GM23338 (cell line): ENCODE results near the gene CDH23. TPM values are rescaled to one million over a fixed set of nuclear protein-coding genes. Genes with fewer than 3 reads are reported as not detected.

Source experiments
- ATAC-seq: fragments of 200-7000 bp; cut with Tn5 transposase; 3 replicates; pipeline ENCODE4 v1.9.1; 2020
- DNase-seq: peaks from one replicate; pipeline ENCODE4 v3.0.0-alpha.2; 2015; ENCODE audit warnings: low spot score
- H2AFZ ChIP-seq: fragments of 200-600 bp; sonication (generic); 2 replicates; pipeline ENCODE4 v1.8.0; 2016; ENCODE audit warnings: antibody characterized with exemption, mild to moderate bottlenecking, moderate library complexity
- H3F3A ChIP-seq: fragments of 200-600 bp; sonication (generic); replicated peaks from 2 replicates; pipeline ENCODE4 v1.8.0; 2017; ENCODE audit warnings: antibody characterized with exemption, mixed run types, low read depth
- H3K27ac ChIP-seq: fragments of 200-600 bp; sonication (generic); 2 replicates; pipeline ENCODE4 v1.6.1; 2016; ENCODE audit warnings: low read depth
- H3K27me3 ChIP-seq: fragments of 200-600 bp; sonication (generic); 2 replicates; pipeline ENCODE4 v1.8.0; 2016; ENCODE audit warnings: mild to moderate bottlenecking, mixed run types, moderate library complexity; ENCODE audit not compliant: insufficient read depth
- H3K36me3 ChIP-seq: fragments of 200-600 bp; sonication (generic); 2 replicates; pipeline ENCODE4 v1.8.0; 2016; ENCODE audit warnings: mild to moderate bottlenecking; ENCODE audit not compliant: insufficient read depth
- H3K4me1 ChIP-seq: fragments of 200-600 bp; sonication (generic); 2 replicates; pipeline ENCODE4 v1.8.0; 2016; ENCODE audit warnings: mild to moderate bottlenecking, moderate library complexity; ENCODE audit not compliant: insufficient read depth
- H3K4me2 ChIP-seq: fragments of 200-600 bp; sonication (generic); 2 replicates; pipeline ENCODE4 v1.7.1; 2017; ENCODE audit warnings: mixed run types
- H3K4me3 ChIP-seq: fragments of 200-600 bp; sonication (generic); 2 replicates; pipeline ENCODE4 v1.6.1; 2016; ENCODE audit warnings: mixed run types
- H3K79me2 ChIP-seq: fragments of 200-600 bp; sonication (generic); replicated peaks from 2 replicates; pipeline ENCODE4 v1.8.0; 2017; ENCODE audit warnings: mild to moderate bottlenecking; ENCODE audit not compliant: insufficient read depth
- H3K9me2 ChIP-seq: fragments of 200-600 bp; sonication (generic); 2 replicates; pipeline ENCODE4 v1.8.0; 2017; ENCODE audit not compliant: insufficient read depth
- H4K20me1 ChIP-seq: fragments of 200-600 bp; sonication (generic); replicated peaks from 2 replicates; pipeline ENCODE4 v1.8.0; 2017; ENCODE audit warnings: mild to moderate bottlenecking; ENCODE audit not compliant: insufficient read depth
- H3K27ac Mint-ChIP-seq: 2 replicates; pipeline ENCODE4 v1.8.0; 2020; ENCODE audit warnings: inconsistent platforms, mild to moderate bottlenecking, moderate library complexity, mixed read lengths
- H3K27me3 Mint-ChIP-seq: 3 replicates; pipeline ENCODE4 v1.8.0; 2022; ENCODE audit warnings: low read depth, mild to moderate bottlenecking, moderate library complexity, mixed read lengths, inconsistent platforms; ENCODE audit not compliant: insufficient read depth, poor library complexity
- H3K36me3 Mint-ChIP-seq: 3 replicates; pipeline ENCODE4 v1.8.0; 2021; ENCODE audit warnings: low read depth, mild to moderate bottlenecking, inconsistent platforms, moderate library complexity, mixed read lengths
- H3K4me1 Mint-ChIP-seq: 3 replicates; pipeline ENCODE4 v1.8.0; 2020; ENCODE audit warnings: mild to moderate bottlenecking, inconsistent platforms, mixed read lengths
- H3K4me3 Mint-ChIP-seq: 3 replicates; pipeline ENCODE4 v1.8.0; 2021; ENCODE audit warnings: moderate library complexity, mild to moderate bottlenecking, inconsistent platforms, mixed read lengths
- H3K9me3 Mint-ChIP-seq: 3 replicates; pipeline ENCODE4 v1.8.0; 2020; ENCODE audit warnings: moderate library complexity, mild to moderate bottlenecking, inconsistent platforms, mixed read lengths
- CREB1 ChIP-seq: fragments of 250-450 bp; sonication (Bioruptor Pico); IDR thresholded peaks from 2 replicates; pipeline ENCODE4 v1.5.0; 2020; ENCODE audit warnings: low read depth, mild to moderate bottlenecking, moderate library complexity
- CTCF ChIP-seq, 2 experiments: fragments of 200-600 bp in 1 of 2; sonication (generic) in 1 of 2; conservative IDR thresholded peaks; 2 replicates each; pipeline versions ENCODE4 v1.5.1 to v1.6.1; 2016 to 2017; ENCODE audit warnings: antibody characterized with exemption in 2 of 2, low read depth in 2 of 2, mild to moderate bottlenecking in 2 of 2, moderate library complexity in 1 of 2
- EZH2 ChIP-seq: fragments of 200-600 bp; sonication (generic); IDR thresholded peaks from one replicate; pipeline ENCODE4 v1.8.0; 2017; ENCODE audit warnings: antibody characterized with exemption, mild to moderate bottlenecking, low read depth; ENCODE audit not compliant: unreplicated experiment
- EZH2phosphoT487 ChIP-seq: fragments of 200-600 bp; sonication (generic); IDR thresholded peaks from one replicate; pipeline ENCODE4 v1.8.1; 2018; ENCODE audit warnings: antibody characterized with exemption; ENCODE audit not compliant: unreplicated experiment
- JUNB ChIP-seq: IDR thresholded peaks from one replicate; pipeline ENCODE4 v1.6.1; 2016; ENCODE audit warnings: antibody characterized with exemption; ENCODE audit not compliant: unreplicated experiment
- NANOG ChIP-seq: IDR thresholded peaks from 2 replicates; pipeline ENCODE4 v1.6.1; 2016; ENCODE audit warnings: antibody characterized with exemption, borderline replicate concordance
- POLR2AphosphoS5 ChIP-seq: IDR thresholded peaks from 2 replicates; pipeline ENCODE4 v1.6.1; 2016; ENCODE audit warnings: antibody characterized with exemption, low read depth
- STAT1 ChIP-seq: IDR thresholded peaks from one replicate; pipeline ENCODE4 v1.6.1; 2016; ENCODE audit warnings: antibody characterized with exemption; ENCODE audit not compliant: unreplicated experiment
- ZNF114 ChIP-seq: fragments of 250-450 bp; sonication (Bioruptor Pico); IDR thresholded peaks from 2 replicates; pipeline ENCODE4 v1.5.0; 2020; ENCODE audit warnings: mild to moderate bottlenecking, moderate library complexity
- ZNF331 ChIP-seq: fragments of 250-450 bp; sonication (Bioruptor Pico); IDR thresholded peaks from 2 replicates; pipeline ENCODE4 v1.5.0; 2020; ENCODE audit warnings: low read depth, mild to moderate bottlenecking, moderate library complexity
- polyA plus RNA-seq: library from polyadenylated mRNA; unstranded; fragments of >200 nt; fragmentation: Nextera tagmentation; extraction: Ambion mirVana; gene quantifications from 2 replicates; pipeline ENCODE4 v1.2.1, GENCODE V29; 2016
- total RNA-seq: library from RNA; depleted of rRNA; stranded (reverse); fragments of >200 nt; shearing (Covaris generic); gene quantifications from 2 replicates; pipeline ENCODE4 v1.2.3, GENCODE V29; 2014
- TF ChIP-seq, protein P1 (sequence below): fragments of 250-450 bp; sonication (Bioruptor Pico); IDR thresholded peaks from 2 replicates; pipeline ENCODE4 v1.5.0; 2020; ENCODE audit warnings: mild to moderate bottlenecking, moderate library complexity
- TF ChIP-seq, protein P2 (sequence below): IDR thresholded peaks from one replicate; pipeline ENCODE4 v1.6.1; 2018; ENCODE audit warnings: antibody characterized with exemption; ENCODE audit not compliant: unreplicated experiment
- TF ChIP-seq, protein P3 (sequence below): IDR thresholded peaks from 2 replicates; pipeline ENCODE4 v1.6.1; 2016; ENCODE audit warnings: antibody characterized with exemption

Gene CDH23
- total and polyA plus RNA-seq, 2 experiments from 2014 or later: 0.95 to 4.3 TPM

- Histone ChIP-seq H3K9me2 (no peaks in the 10 kb centered on the region), H3K36me3 (no peaks in the 10 kb centered on the region), H2AFZ (no peak overlapping the region), H3K79me2 (no peaks in the 10 kb centered on the region), H3K27me3 (no peaks in the 10 kb centered on the region), H3K27ac (no peak overlapping the region), H3K4me1 (no peaks in the 10 kb centered on the region), H3F3A (no peaks in the 10 kb centered on the region), H4K20me1 (no peaks in the 10 kb centered on the region), H3K4me3 (no peak overlapping the region), H3K4me2 (no peak overlapping the region)
- ATAC-seq: no peak
- no peak for DNase-seq
- TF ChIP-seq CTCF (conservative IDR thresholded peaks at IDR 0.05; ENCODE audit: low read depth in 2 of 2): no peak
- no peak for TF ChIP-seq NANOG
- TF ChIP-seq, protein P1, sequence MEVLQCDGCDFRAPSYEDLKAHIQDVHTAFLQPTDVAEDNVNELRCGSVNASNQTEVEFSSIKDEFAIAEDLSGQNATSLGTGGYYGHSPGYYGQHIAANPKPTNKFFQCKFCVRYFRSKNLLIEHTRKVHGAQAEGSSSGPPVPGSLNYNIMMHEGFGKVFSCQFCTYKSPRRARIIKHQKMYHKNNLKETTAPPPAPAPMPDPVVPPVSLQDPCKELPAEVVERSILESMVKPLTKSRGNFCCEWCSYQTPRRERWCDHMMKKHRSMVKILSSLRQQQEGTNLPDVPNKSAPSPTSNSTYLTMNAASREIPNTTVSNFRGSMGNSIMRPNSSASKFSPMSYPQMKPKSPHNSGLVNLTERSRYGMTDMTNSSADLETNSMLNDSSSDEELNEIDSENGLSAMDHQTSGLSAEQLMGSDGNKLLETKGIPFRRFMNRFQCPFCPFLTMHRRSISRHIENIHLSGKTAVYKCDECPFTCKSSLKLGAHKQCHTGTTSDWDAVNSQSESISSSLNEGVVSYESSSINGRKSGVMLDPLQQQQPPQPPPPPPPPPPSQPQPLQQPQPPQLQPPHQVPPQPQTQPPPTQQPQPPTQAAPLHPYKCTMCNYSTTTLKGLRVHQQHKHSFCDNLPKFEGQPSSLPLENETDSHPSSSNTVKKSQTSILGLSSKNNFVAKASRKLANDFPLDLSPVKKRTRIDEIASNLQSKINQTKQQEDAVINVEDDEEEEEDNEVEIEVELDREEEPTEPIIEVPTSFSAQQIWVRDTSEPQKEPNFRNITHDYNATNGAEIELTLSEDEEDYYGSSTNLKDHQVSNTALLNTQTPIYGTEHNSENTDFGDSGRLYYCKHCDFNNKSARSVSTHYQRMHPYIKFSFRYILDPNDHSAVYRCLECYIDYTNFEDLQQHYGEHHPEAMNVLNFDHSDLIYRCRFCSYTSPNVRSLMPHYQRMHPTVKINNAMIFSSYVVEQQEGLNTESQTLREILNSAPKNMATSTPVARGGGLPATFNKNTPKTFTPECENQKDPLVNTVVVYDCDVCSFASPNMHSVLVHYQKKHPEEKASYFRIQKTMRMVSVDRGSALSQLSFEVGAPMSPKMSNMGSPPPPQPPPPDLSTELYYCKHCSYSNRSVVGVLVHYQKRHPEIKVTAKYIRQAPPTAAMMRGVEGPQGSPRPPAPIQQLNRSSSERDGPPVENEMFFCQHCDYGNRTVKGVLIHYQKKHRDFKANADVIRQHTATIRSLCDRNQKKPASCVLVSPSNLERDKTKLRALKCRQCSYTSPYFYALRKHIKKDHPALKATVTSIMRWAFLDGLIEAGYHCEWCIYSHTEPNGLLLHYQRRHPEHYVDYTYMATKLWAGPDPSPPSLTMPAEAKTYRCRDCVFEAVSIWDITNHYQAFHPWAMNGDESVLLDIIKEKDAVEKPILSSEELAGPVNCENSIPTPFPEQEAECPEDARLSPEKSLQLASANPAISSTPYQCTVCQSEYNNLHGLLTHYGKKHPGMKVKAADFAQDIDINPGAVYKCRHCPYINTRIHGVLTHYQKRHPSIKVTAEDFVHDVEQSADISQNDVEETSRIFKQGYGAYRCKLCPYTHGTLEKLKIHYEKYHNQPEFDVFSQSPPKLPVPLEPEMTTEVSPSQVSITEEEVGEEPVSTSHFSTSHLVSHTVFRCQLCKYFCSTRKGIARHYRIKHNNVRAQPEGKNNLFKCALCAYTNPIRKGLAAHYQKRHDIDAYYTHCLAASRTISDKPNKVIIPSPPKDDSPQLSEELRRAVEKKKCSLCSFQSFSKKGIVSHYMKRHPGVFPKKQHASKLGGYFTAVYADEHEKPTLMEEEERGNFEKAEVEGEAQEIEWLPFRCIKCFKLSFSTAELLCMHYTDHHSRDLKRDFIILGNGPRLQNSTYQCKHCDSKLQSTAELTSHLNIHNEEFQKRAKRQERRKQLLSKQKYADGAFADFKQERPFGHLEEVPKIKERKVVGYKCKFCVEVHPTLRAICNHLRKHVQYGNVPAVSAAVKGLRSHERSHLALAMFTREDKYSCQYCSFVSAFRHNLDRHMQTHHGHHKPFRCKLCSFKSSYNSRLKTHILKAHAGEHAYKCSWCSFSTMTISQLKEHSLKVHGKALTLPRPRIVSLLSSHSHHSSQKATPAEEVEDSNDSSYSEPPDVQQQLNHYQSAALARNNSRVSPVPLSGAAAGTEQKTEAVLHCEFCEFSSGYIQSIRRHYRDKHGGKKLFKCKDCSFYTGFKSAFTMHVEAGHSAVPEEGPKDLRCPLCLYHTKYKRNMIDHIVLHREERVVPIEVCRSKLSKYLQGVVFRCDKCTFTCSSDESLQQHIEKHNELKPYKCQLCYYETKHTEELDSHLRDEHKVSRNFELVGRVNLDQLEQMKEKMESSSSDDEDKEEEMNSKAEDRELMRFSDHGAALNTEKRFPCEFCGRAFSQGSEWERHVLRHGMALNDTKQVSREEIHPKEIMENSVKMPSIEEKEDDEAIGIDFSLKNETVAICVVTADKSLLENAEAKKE (CRISPR knock-in tag): no peak
- TF ChIP-seq EZH2phosphoT487: no peak
- TF ChIP-seq JUNB: no peak
- TF ChIP-seq, protein P2, sequence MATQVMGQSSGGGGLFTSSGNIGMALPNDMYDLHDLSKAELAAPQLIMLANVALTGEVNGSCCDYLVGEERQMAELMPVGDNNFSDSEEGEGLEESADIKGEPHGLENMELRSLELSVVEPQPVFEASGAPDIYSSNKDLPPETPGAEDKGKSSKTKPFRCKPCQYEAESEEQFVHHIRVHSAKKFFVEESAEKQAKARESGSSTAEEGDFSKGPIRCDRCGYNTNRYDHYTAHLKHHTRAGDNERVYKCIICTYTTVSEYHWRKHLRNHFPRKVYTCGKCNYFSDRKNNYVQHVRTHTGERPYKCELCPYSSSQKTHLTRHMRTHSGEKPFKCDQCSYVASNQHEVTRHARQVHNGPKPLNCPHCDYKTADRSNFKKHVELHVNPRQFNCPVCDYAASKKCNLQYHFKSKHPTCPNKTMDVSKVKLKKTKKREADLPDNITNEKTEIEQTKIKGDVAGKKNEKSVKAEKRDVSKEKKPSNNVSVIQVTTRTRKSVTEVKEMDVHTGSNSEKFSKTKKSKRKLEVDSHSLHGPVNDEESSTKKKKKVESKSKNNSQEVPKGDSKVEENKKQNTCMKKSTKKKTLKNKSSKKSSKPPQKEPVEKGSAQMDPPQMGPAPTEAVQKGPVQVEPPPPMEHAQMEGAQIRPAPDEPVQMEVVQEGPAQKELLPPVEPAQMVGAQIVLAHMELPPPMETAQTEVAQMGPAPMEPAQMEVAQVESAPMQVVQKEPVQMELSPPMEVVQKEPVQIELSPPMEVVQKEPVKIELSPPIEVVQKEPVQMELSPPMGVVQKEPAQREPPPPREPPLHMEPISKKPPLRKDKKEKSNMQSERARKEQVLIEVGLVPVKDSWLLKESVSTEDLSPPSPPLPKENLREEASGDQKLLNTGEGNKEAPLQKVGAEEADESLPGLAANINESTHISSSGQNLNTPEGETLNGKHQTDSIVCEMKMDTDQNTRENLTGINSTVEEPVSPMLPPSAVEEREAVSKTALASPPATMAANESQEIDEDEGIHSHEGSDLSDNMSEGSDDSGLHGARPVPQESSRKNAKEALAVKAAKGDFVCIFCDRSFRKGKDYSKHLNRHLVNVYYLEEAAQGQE: no peak
- TF ChIP-seq STAT1: no peak
- no peak for TF ChIP-seq POLR2AphosphoS5
- TF ChIP-seq, protein P3, sequence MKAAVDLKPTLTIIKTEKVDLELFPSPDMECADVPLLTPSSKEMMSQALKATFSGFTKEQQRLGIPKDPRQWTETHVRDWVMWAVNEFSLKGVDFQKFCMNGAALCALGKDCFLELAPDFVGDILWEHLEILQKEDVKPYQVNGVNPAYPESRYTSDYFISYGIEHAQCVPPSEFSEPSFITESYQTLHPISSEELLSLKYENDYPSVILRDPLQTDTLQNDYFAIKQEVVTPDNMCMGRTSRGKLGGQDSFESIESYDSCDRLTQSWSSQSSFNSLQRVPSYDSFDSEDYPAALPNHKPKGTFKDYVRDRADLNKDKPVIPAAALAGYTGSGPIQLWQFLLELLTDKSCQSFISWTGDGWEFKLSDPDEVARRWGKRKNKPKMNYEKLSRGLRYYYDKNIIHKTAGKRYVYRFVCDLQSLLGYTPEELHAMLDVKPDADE: no peak
- no peak for TF ChIP-seq ZNF114 (CRISPR knock-in tag)
- no peak for TF ChIP-seq ZNF331 (CRISPR knock-in tag)
- no peak for TF ChIP-seq EZH2
- TF ChIP-seq CREB1: no peak
- no peaks in the 10 kb centered on the region for H3K36me3 Mint-ChIP-seq
- no peaks in the 10 kb centered on the region; the same call in 2 of the 3 replicates for H3K4me1 Mint-ChIP-seq
- no peaks in the 10 kb centered on the region for H3K9me3 Mint-ChIP-seq
- no peak overlapping the region for H3K4me3 Mint-ChIP-seq
- H3K27ac Mint-ChIP-seq: no peak overlapping the region
- peaks cover 4% of the 10 kb centered on the region for H3K27me3 Mint-ChIP-seq
These were observed 57.6 kb downstream of the CDH23 start for GRCh38 chr10:71454347-71454746.
